Calu3 (cell line): ENCODE measurements around the gene OR9G1. TPM values are rescaled to one million over a fixed set of nuclear protein-coding genes. Genes with fewer than 3 reads are reported as not detected.
"Not testable (repeated sequence)": the region's sequence is repeated elsewhere in the genome, so short reads cannot be mapped to it uniquely, and the experiment has no call there.

ENCODE experiments used
- BruUV-seq: library from RNA; stranded (reverse); fragments of 400-500 nt; replicated peaks from 2 replicates; lab custom pipeline; 2021; lab: Mats Ljungman, UMichigan
- CTCF ChIA-PET: fragments of 300-600 bp; sonication (Branson Sonifier 250); formaldehyde crosslinking; loops from one replicate; lab custom pipeline; 2022; ENCODE audit warnings: antibody characterized with exemption; lab: Charles Lee
- DNase-seq: peaks from one replicate; pipeline ENCODE4 v3.0.0; 2022
- H3K27ac Mint-ChIP-seq: one replicate; pipeline ENCODE4 v1.8.0; 2022; ENCODE audit warnings: mixed read lengths; ENCODE audit not compliant: unreplicated experiment
- H3K27me3 Mint-ChIP-seq: one replicate; pipeline ENCODE4 v1.8.0; 2022; ENCODE audit warnings: mixed read lengths; ENCODE audit not compliant: unreplicated experiment
- H3K36me3 Mint-ChIP-seq: one replicate; pipeline ENCODE4 v1.8.0; 2022; ENCODE audit warnings: mild to moderate bottlenecking, moderate library complexity, mixed read lengths; ENCODE audit not compliant: insufficient read depth, unreplicated experiment
- H3K4me1 Mint-ChIP-seq: one replicate; pipeline ENCODE4 v1.8.0; 2022; ENCODE audit warnings: mild to moderate bottlenecking, low read depth, mixed read lengths; ENCODE audit not compliant: unreplicated experiment
- H3K4me3 Mint-ChIP-seq: one replicate; pipeline ENCODE4 v1.8.0; 2022; ENCODE audit warnings: mild to moderate bottlenecking, low read depth, moderate library complexity, mixed read lengths; ENCODE audit not compliant: unreplicated experiment
- H3K9me3 Mint-ChIP-seq: one replicate; pipeline ENCODE4 v1.8.0; 2022; ENCODE audit warnings: low read depth, mixed read lengths; ENCODE audit not compliant: unreplicated experiment
- CTCF ChIP-seq: fragments of 200-600 bp; IDR thresholded peaks from one replicate; pipeline ENCODE4 v1.8.0; 2022; ENCODE audit warnings: antibody characterized with exemption; ENCODE audit not compliant: unreplicated experiment
- intact Hi-C: fragments of 100-400 bp; cut with micrococcal nuclease; formaldehyde crosslinking; loops from one replicate; pipeline ENCODE4 v1.10.0; 2022; ENCODE audit not compliant: unreplicated experiment
- total RNA-seq: library from RNA; stranded (reverse); gene quantifications from 2 replicates; pipeline ENCODE4 v1.2.3, GENCODE V29; 2022

Gene OR9G1
- total RNA-seq, 1 experiment from 2014 or later = not detected

GRCh38 chr11:56688554-56689100 is 10.3 kb upstream of the OR9G1 start:
- CTCF ChIA-PET = interaction anchor here (0.7 kb wide), 1 partner anchor 9 kb away, joined by 5 read pairs; no protein-coding TSS in a partner anchor
- H3K27ac Mint-ChIP-seq = no peak overlapping the region
- peaks cover 2% of the 10 kb centered on the region for H3K9me3 Mint-ChIP-seq
- no peaks in the 10 kb centered on the region for H3K4me1 Mint-ChIP-seq
- H3K36me3 Mint-ChIP-seq = no peaks in the 10 kb centered on the region
- intact Hi-C loops = no loop called here
- DNase-seq = no peak
- BruUV-seq = no TSS peak
- TF ChIP-seq CTCF = no peak
- H3K27me3 Mint-ChIP-seq = no peaks in the 10 kb centered on the region
- H3K4me3 Mint-ChIP-seq = no peak overlapping the region

GRCh38 chr11:56691179-56691578 is 7.7 kb upstream of the OR9G1 start:
- not testable (repeated sequence) for BruUV-seq, DNase-seq

GRCh38 chr11:56693428-56693827 is 5.5 kb upstream of the OR9G1 start:
- no peak overlapping the region for H3K4me3 Mint-ChIP-seq
- CTCF ChIA-PET = no interaction called here
- BruUV-seq = no TSS peak
- H3K27ac Mint-ChIP-seq = no peak overlapping the region
- intact Hi-C loops = no loop called here
- TF ChIP-seq CTCF = no peak
- H3K27me3 Mint-ChIP-seq = no peaks in the 10 kb centered on the region
- H3K4me1 Mint-ChIP-seq = no peaks in the 10 kb centered on the region
- peaks cover 4% of the 10 kb centered on the region for H3K9me3 Mint-ChIP-seq
- H3K36me3 Mint-ChIP-seq = no peaks in the 10 kb centered on the region
- DNase-seq = no peak

More at GRCh38 chr11:56691179-56691578, 7.7 kb upstream of the OR9G1 start:
- H3K4me1 Mint-ChIP-seq, H3K36me3 Mint-ChIP-seq, H3K9me3 Mint-ChIP-seq, intact Hi-C loops, H3K4me3 Mint-ChIP-seq, H3K27me3 Mint-ChIP-seq, H3K27ac Mint-ChIP-seq: not testable (repeated sequence)
- CTCF ChIA-PET = interaction anchor here (0.7 kb wide), 2 partner anchors 280 to 1035 kb away, joined by 5 read pairs; no protein-coding TSS in a partner anchor

- BruUV-seq = no TSS peak
- no peaks in the 10 kb centered on the region for H3K4me1 Mint-ChIP-seq
- H3K36me3 Mint-ChIP-seq = no peaks in the 10 kb centered on the region
- no peak for TF ChIP-seq CTCF
- no peaks in the 10 kb centered on the region for H3K27me3 Mint-ChIP-seq
- H3K4me3 Mint-ChIP-seq = no peak overlapping the region
- no peak overlapping the region for H3K27ac Mint-ChIP-seq
- intact Hi-C loops = loop anchor here (5.0 kb wide), 2 partner anchors 78 to 82 kb away; no protein-coding TSS in a partner anchor
- peak; percentile 51 for DNase-seq
- CTCF ChIA-PET = no interaction called here
- H3K9me3 Mint-ChIP-seq = peaks cover 4% of the 10 kb centered on the region
Measured at GRCh38 chr11:56700242-56700913, 1.5 kb downstream of the OR9G1 start.
